Lower leg skin (tissue), 3 donors: ENCODE results near the gene P4HTM.

Experiments
- CTCF ChIP-seq, 3 donors: fragments of 450-650 bp; IDR thresholded peaks; one replicate each; pipeline ENCODE4 v1.5.1; 2016; ENCODE audit warnings: antibody characterized with exemption in 3 of 3, mild to moderate bottlenecking in 3 of 3, moderate library complexity in 2 of 3
- POLR2A ChIP-seq, 2 donors: fragments of 450-650 bp; IDR thresholded peaks; one replicate each; pipeline ENCODE4 v1.6.1; 2016 to 2017; ENCODE audit warnings: antibody characterized with exemption in 2 of 2, mild to moderate bottlenecking in 1 of 2, moderate library complexity in 1 of 2

GRCh38 chr3:48945891-48946549 is 44.0 kb upstream of the P4HTM start:
- TF ChIP-seq CTCF (IDR thresholded peaks at IDR 0.05) = no peak
- no peak for TF ChIP-seq POLR2A (IDR thresholded peaks at IDR 0.05)
